ENCODE data around the gene HMGB2. TPM values are rescaled to one million over a fixed set of nuclear protein-coding genes. Genes with fewer than 3 reads are reported as not detected.

The HMGB2 gene
- total RNA-seq, 1 donor from 2014 or later, result 39.4 TPM

DNA sequence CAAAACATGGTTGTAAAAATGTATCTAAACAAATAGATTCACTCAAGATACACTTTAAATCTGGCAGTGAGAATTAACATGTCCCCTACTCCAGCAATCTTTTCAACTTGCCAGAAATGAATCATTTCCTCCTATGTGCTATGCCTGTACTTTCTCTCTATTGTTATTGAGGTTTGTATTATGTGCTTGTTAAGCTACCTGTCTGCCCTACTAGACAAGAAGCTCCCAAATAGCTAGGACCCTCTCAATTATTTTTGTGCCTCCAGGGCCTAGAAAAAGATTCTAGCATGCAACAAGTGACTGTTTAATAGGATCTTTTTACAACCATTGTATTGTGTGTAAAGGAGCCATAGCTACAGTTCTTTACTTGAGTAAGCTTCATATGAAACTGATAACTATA lies 33.1 kb upstream of the HMGB2 start:
- Histone ChIP-seq H3K4me3 (no peak overlapping the region), H3K4me1 (peaks cover 51% of the 10 kb centered on the region), H3K27me3 (ENCODE audit: low read depth) (no peaks in the 10 kb centered on the region), H3K27ac (replicated peaks) (peak overlapping the region; percentile 44), H3K36me3 (no peaks in the 10 kb centered on the region), H3K9me3 (replicated peaks) (no peaks in the 10 kb centered on the region)
- no peak for DNase-seq
- intact Hi-C loops (cut with micrococcal nuclease), result no loop called here
- TF ChIP-seq, protein P1, sequence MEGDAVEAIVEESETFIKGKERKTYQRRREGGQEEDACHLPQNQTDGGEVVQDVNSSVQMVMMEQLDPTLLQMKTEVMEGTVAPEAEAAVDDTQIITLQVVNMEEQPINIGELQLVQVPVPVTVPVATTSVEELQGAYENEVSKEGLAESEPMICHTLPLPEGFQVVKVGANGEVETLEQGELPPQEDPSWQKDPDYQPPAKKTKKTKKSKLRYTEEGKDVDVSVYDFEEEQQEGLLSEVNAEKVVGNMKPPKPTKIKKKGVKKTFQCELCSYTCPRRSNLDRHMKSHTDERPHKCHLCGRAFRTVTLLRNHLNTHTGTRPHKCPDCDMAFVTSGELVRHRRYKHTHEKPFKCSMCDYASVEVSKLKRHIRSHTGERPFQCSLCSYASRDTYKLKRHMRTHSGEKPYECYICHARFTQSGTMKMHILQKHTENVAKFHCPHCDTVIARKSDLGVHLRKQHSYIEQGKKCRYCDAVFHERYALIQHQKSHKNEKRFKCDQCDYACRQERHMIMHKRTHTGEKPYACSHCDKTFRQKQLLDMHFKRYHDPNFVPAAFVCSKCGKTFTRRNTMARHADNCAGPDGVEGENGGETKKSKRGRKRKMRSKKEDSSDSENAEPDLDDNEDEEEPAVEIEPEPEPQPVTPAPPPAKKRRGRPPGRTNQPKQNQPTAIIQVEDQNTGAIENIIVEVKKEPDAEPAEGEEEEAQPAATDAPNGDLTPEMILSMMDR (IDR thresholded peaks at IDR 0.05; ENCODE audit: borderline replicate concordance), result no peak

DNA sequence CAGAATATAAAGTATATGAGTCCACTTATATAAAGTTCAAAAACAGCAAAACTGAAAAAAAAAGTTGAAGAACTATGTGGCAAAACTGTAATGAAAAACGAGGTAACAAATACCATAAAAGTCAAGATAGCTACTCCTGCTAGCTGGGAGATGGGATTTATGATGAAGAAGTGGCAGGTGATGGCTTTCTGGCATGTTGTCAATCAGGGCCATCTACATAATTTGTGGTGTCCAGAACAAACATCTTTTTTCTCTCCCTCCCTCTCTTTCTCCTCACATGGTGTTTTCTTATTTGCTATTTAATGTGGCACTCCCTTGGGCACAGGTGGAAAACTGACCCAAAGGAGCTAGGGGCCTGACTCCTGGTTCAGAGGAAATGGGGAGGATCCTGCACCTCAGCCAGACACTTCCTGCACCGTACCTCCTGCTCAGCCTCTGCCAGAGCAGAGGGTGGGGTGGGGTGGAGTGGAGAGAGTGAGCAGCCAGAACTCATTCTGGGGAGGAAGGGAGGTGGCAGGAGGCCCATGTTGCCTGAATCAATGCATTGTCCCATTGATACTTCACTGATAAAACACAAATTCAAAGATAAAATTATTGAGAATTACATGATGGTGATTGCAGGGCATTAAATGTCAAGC lies 31.3 kb upstream of the HMGB2 start:
- TF ChIP-seq, protein P1 (IDR thresholded peaks at IDR 0.05; ENCODE audit: borderline replicate concordance), result no peak
- no peaks in the 10 kb centered on the region for H3K36me3 ChIP-seq
- intact Hi-C loops (cut with micrococcal nuclease), result no loop called here
- H3K4me3 ChIP-seq, result no peak overlapping the region
- peaks cover 38% of the 10 kb centered on the region for H3K4me1 ChIP-seq
- DNase-seq, result no peak
- H3K9me3 ChIP-seq (replicated peaks), result no peaks in the 10 kb centered on the region
- peak overlapping the region; percentile 1 for H3K27ac ChIP-seq (replicated peaks)
- H3K27me3 ChIP-seq (ENCODE audit: low read depth), result no peaks in the 10 kb centered on the region

DNA sequence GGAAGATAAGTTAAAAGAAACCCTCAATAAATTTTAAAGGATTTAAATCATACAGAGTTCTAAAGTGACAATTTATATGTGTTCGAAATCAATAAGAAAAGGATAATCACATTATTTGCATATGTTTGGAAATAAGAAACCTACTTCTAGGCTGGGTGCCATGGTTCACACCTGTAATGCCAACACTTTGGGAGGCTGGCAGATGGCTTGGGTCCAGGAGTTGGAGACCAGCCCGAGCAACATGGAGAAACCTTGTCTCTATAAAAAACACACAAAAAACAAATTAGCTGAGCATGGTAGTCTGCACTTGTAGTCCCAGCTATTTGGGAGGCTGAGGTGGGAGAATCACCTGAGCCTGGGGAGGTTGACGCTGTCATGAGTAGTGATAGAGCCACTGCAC lies 28.5 kb upstream of the HMGB2 start:
- Histone ChIP-seq H3K27me3 (ENCODE audit: low read depth) (no peaks in the 10 kb centered on the region), H3K36me3 (no peaks in the 10 kb centered on the region), H3K4me1 (peaks cover 14% of the 10 kb centered on the region), H3K27ac (replicated peaks) (no peak overlapping the region), H3K4me3 (no peak overlapping the region), H3K9me3 (replicated peaks) (no peaks in the 10 kb centered on the region)
- TF ChIP-seq, protein P1 (IDR thresholded peaks at IDR 0.05; ENCODE audit: borderline replicate concordance), result no peak
- DNase-seq, result no peak
- intact Hi-C loops (cut with micrococcal nuclease), result no loop called here

DNA sequence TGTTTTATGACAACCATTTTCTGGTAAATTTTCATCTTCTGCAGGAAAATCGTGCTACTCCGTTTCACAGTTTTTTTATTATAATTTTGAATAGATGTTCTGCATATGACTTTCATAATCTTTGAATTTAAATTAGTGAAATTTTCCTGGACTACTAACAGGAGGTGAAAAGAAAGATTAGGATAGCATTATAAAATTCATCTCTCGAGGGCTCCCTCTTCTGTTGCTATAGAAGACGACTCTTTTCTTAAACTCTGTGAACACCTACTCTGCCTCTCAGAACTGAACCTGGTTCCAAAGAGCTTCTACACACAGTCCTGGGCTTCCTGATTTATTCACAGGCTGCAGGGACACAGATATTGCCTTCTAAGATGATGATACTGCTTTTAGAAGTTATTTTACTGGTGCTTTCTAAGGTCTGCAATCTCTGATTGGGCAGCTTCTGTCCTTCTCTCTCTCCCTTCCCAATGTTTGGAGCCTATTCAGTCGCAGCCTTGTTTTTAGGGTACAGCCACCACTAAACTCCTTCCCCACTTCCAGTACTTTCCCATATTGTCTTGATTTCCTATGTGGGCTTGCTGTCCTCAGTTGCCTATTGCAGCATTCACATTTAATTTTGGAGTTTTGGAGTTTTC lies 26.5 kb upstream of the HMGB2 start:
- H3K4me1 ChIP-seq, result peaks cover 1% of the 10 kb centered on the region
- intact Hi-C loops (cut with micrococcal nuclease), result no loop called here
- TF ChIP-seq, protein P1 (IDR thresholded peaks at IDR 0.05; ENCODE audit: borderline replicate concordance), result peak; percentile 45

DNA sequence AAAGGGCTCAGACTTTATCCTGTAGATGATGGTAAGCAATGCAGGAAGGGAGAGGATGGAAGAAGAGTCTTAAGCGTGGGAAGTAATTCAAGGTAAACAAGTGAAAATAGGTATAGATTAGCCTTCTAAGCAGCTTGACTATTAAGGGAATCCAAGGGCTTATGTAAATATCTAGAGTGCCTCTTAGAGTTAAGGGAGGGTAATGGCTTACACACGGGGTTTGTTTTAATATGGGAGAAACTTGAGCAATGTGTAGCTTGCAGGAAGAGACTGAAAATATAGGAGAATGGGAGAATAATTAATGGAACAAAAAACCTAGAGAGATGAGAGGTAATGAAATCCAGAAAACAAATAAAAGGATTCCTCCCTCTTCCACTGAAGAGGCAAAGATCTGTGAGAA lies 23.8 kb upstream of the HMGB2 start:
- no peaks in the 10 kb centered on the region for H3K9me3 ChIP-seq (replicated peaks)
- no peaks in the 10 kb centered on the region for H3K27me3 ChIP-seq (ENCODE audit: low read depth)
- no peak for DNase-seq
- no peak overlapping the region for H3K27ac ChIP-seq (replicated peaks)
- no peaks in the 10 kb centered on the region for H3K36me3 ChIP-seq
- no peak overlapping the region for H3K4me3 ChIP-seq
- H3K4me1 ChIP-seq, result no peaks in the 10 kb centered on the region
- intact Hi-C loops (cut with micrococcal nuclease), result no loop called here
- TF ChIP-seq, protein P1 (IDR thresholded peaks at IDR 0.05; ENCODE audit: borderline replicate concordance), result no peak

More for the DNA sequence above, 26.5 kb upstream of the HMGB2 start:
- Histone ChIP-seq H3K4me3 (no peak overlapping the region), H3K36me3 (no peaks in the 10 kb centered on the region), H3K27me3 (ENCODE audit: low read depth) (no peaks in the 10 kb centered on the region), H3K27ac (replicated peaks) (no peak overlapping the region), H3K9me3 (replicated peaks) (no peaks in the 10 kb centered on the region)
- DNase-seq, result no peak

All from left ventricle myocardium inferior (tissue), 1 donor.